Mesenchymal stem cell (in vitro differentiated cells and primary cell): ENCODE data around the gene PKHD1.

Experiments
- DNase-seq: peaks from one replicate; pipeline ENCODE4 v3.0.0-alpha.2; 2013
- H2AFZ ChIP-seq: one replicate; pipeline ENCODE4 v1.6.1; 2013; ENCODE audit warnings: low read depth, mild to moderate bottlenecking, control low read depth, inconsistent platforms, low read length, moderate library complexity
- H2AK5ac ChIP-seq: 2 replicates; pipeline ENCODE4 v1.6.1; 2013; ENCODE audit warnings: low read length, moderate library complexity, mild to moderate bottlenecking, inconsistent platforms; ENCODE audit not compliant: severe bottlenecking
- H2BK120ac ChIP-seq: one replicate; pipeline ENCODE4 v1.6.1; 2013; ENCODE audit warnings: low read depth, mild to moderate bottlenecking, inconsistent platforms, low read length, moderate library complexity
- H2BK12ac ChIP-seq, 2 experiments: one replicate each; pipeline ENCODE4 v1.6.1; 2013; ENCODE audit warnings: inconsistent platforms in 2 of 2, low read length in 2 of 2, mild to moderate bottlenecking in 2 of 2, moderate library complexity in 2 of 2, control low read depth in 1 of 2
- H2BK15ac ChIP-seq: one replicate; pipeline ENCODE4 v1.6.1; 2013; ENCODE audit warnings: mild to moderate bottlenecking, low read depth, inconsistent platforms; ENCODE audit not compliant: poor library complexity, severe bottlenecking
- H2BK5ac ChIP-seq: 2 replicates; pipeline ENCODE4 v1.6.1; 2013; ENCODE audit warnings: low read depth, mild to moderate bottlenecking, low read length, control low read depth, inconsistent platforms; ENCODE audit not compliant: poor library complexity, severe bottlenecking
- H3K14ac ChIP-seq, 2 experiments: one replicate each; pipeline ENCODE4 v1.6.1; 2013; ENCODE audit warnings: inconsistent platforms in 2 of 2, low read length in 2 of 2, control low read depth in 1 of 2, mild to moderate bottlenecking in 1 of 2, moderate library complexity in 1 of 2
- H3K18ac ChIP-seq, 2 experiments: one replicate each; pipeline ENCODE4 v1.6.1; 2013; ENCODE audit warnings: inconsistent platforms in 2 of 2, low read length in 2 of 2, control low read depth in 1 of 2, low read depth in 1 of 2, mild to moderate bottlenecking in 1 of 2
- H3K23ac ChIP-seq, 2 experiments: one replicate each; pipeline ENCODE4 v1.6.1; 2013; ENCODE audit warnings: inconsistent platforms in 2 of 2, low read length in 2 of 2, mild to moderate bottlenecking in 2 of 2, moderate library complexity in 2 of 2, control low read depth in 1 of 2
- H3K27ac ChIP-seq: 2 replicates; pipeline ENCODE4 v1.5.1; 2013; ENCODE audit warnings: mild to moderate bottlenecking, moderate library complexity, low read length, control low read depth, inconsistent platforms; ENCODE audit not compliant: poor library complexity, severe bottlenecking
- H3K27me3 ChIP-seq, 2 experiments: 2 replicates each; pipeline versions ENCODE4 v1.6.1 to v1.7.0; 2013; ENCODE audit warnings: low read length in 2 of 2, mild to moderate bottlenecking in 2 of 2, moderate library complexity in 2 of 2, control low read depth in 1 of 2, inconsistent platforms in 1 of 2; ENCODE audit not compliant: control insufficient read depth in 1 of 2, insufficient read depth in 1 of 2
- H3K36me3 ChIP-seq, 2 experiments: 2 replicates each; pipeline versions ENCODE4 v1.6.1 to v1.7.0; 2013; ENCODE audit warnings: low read length in 2 of 2, control low read depth in 1 of 2, inconsistent platforms in 1 of 2, low read depth in 1 of 2, mild to moderate bottlenecking in 1 of 2; ENCODE audit not compliant: insufficient read depth in 2 of 2, control insufficient read depth in 1 of 2
- H3K4ac ChIP-seq, 2 experiments: one replicate each; pipeline ENCODE4 v1.6.1; 2013; ENCODE audit warnings: inconsistent platforms in 2 of 2, low read length in 2 of 2, mild to moderate bottlenecking in 2 of 2, moderate library complexity in 2 of 2, control low read depth in 1 of 2, low read depth in 1 of 2
- H3K4me1 ChIP-seq: 2 replicates; pipeline ENCODE4 v1.6.1; 2013; ENCODE audit warnings: low read depth, low read length, control low read depth; ENCODE audit not compliant: control insufficient read depth, insufficient read depth
- H3K4me2 ChIP-seq: 2 replicates; pipeline ENCODE4 v1.6.1; 2013; ENCODE audit warnings: low read length, mild to moderate bottlenecking, inconsistent platforms; ENCODE audit not compliant: poor library complexity, severe bottlenecking
- H3K4me3 ChIP-seq, 2 experiments: 2 replicates each; pipeline versions ENCODE4 v1.5.1 to v1.7.0; 2013; ENCODE audit warnings: low read length in 2 of 2, mild to moderate bottlenecking in 2 of 2, control low read depth in 1 of 2, low read depth in 1 of 2; ENCODE audit not compliant: insufficient read depth in 1 of 2
- H3K79me1 ChIP-seq: replicated peaks from 2 replicates; pipeline ENCODE4 v1.6.1; 2013; ENCODE audit warnings: mild to moderate bottlenecking, control low read depth, low read length, inconsistent platforms; ENCODE audit not compliant: poor library complexity, severe bottlenecking
- H3K9ac ChIP-seq: 2 replicates; pipeline ENCODE4 v1.7.0; 2013; ENCODE audit warnings: mild to moderate bottlenecking, low read length, moderate library complexity
- H3K9me3 ChIP-seq: 2 replicates; pipeline ENCODE4 v1.7.0; 2013; ENCODE audit warnings: mild to moderate bottlenecking, low read length; ENCODE audit not compliant: control insufficient read depth
- H4K8ac ChIP-seq: one replicate; pipeline ENCODE4 v1.6.1; 2013; ENCODE audit warnings: inconsistent platforms, mild to moderate bottlenecking, low read length, moderate library complexity
- H4K91ac ChIP-seq: one replicate; pipeline ENCODE4 v1.6.1; 2013; ENCODE audit warnings: mild to moderate bottlenecking, low read length, inconsistent platforms
- WGBS: methylation state at CpG from one replicate; pipeline ENCODE4 v1.1.7; 2013; ENCODE audit warnings: mixed read lengths; 5-methylcytosine and 5-hydroxymethylcytosine counted together

The PKHD1 gene

GRCh38 chr6:51842804-51843378, 244.5 kb downstream of the PKHD1 start:
- no peak overlapping the region for H3K14ac ChIP-seq
- WGBS = 88% methylated on average over 7 of the region's 8 CpGs
- no peak overlapping the region for H2BK15ac ChIP-seq
- no peak overlapping the region for H3K18ac ChIP-seq
- no peak for DNase-seq
- H4K8ac ChIP-seq = no peak overlapping the region
- no peak overlapping the region for H3K4ac ChIP-seq
- no peak overlapping the region for H3K4me3 ChIP-seq
- no peak overlapping the region for H2AFZ ChIP-seq
- no peak overlapping the region for H2AK5ac ChIP-seq
- no peak overlapping the region for H4K91ac ChIP-seq
- no peak overlapping the region for H2BK5ac ChIP-seq
- H3K79me1 ChIP-seq = no peaks in the 10 kb centered on the region
- H3K36me3 ChIP-seq = no peaks in the 10 kb centered on the region
- H3K9me3 ChIP-seq = no peaks in the 10 kb centered on the region
- H3K23ac ChIP-seq = no peak overlapping the region
- H3K9ac ChIP-seq = no peak overlapping the region
- H2BK12ac ChIP-seq = no peak overlapping the region
- H3K4me1 ChIP-seq = no peaks in the 10 kb centered on the region
- H3K27ac ChIP-seq = no peak overlapping the region
- no peak overlapping the region for H2BK120ac ChIP-seq
- H3K27me3 ChIP-seq = no peaks in the 10 kb centered on the region
- no peak overlapping the region for H3K4me2 ChIP-seq

GRCh38 chr6:51842061-51842803, 245.2 kb downstream of the PKHD1 start:
- no peak overlapping the region for H2AK5ac ChIP-seq
- no peak for DNase-seq
- no peak overlapping the region for H2AFZ ChIP-seq
- H2BK120ac ChIP-seq = no peak overlapping the region
- no peak overlapping the region for H3K4me2 ChIP-seq
- H3K27ac ChIP-seq = no peak overlapping the region
- no peaks in the 10 kb centered on the region for H3K4me1 ChIP-seq
- H3K23ac ChIP-seq = no peak overlapping the region
- H3K9me3 ChIP-seq = no peaks in the 10 kb centered on the region
- WGBS = 63% methylated on average over 9 of the region's 11 CpGs
- no peaks in the 10 kb centered on the region for H3K79me1 ChIP-seq
- no peak overlapping the region for H2BK15ac ChIP-seq
- H3K4me3 ChIP-seq = no peak overlapping the region
- H3K18ac ChIP-seq = no peak overlapping the region
- H4K8ac ChIP-seq = no peak overlapping the region
- no peaks in the 10 kb centered on the region for H3K27me3 ChIP-seq
- H3K4ac ChIP-seq = no peak overlapping the region
- no peaks in the 10 kb centered on the region for H3K36me3 ChIP-seq
- no peak overlapping the region for H2BK5ac ChIP-seq
- H4K91ac ChIP-seq = no peak overlapping the region
- no peak overlapping the region for H3K14ac ChIP-seq
- no peak overlapping the region for H3K9ac ChIP-seq
- H2BK12ac ChIP-seq = no peak overlapping the region

- Histone ChIP-seq H3K4me3 (no peak overlapping the region), H2AK5ac (no peak overlapping the region), H3K18ac (no peak overlapping the region), H3K4me2 (no peak overlapping the region), H3K4ac (no peak overlapping the region), H4K8ac (no peak overlapping the region), H3K9me3 (no peaks in the 10 kb centered on the region), H3K23ac (no peak overlapping the region), H2BK5ac (no peak overlapping the region), H2AFZ (no peak overlapping the region), H3K79me1 (no peaks in the 10 kb centered on the region), H4K91ac (no peak overlapping the region), H3K9ac (no peak overlapping the region), H2BK12ac (no peak overlapping the region), H3K27ac (no peak overlapping the region), H3K27me3 (no peaks in the 10 kb centered on the region), H2BK15ac (no peak overlapping the region), H3K36me3 (no peaks in the 10 kb centered on the region), H3K4me1 (no peaks in the 10 kb centered on the region), H2BK120ac (no peak overlapping the region), H3K14ac (no peak overlapping the region)
- whole genome bisulfite sequencing = 74% methylated on average over 2 of the region's 2 CpGs
- no peak for DNase-seq
Measured at GRCh38 chr6:51841626-51842025, 245.8 kb downstream of the PKHD1 start.

- Histone ChIP-seq H3K4me2 (no peak overlapping the region), H3K9me3 (no peaks in the 10 kb centered on the region), H3K4ac (no peak overlapping the region), H3K23ac (no peak overlapping the region), H2BK12ac (no peak overlapping the region), H2AFZ (no peak overlapping the region), H3K79me1 (no peaks in the 10 kb centered on the region), H2BK5ac (no peak overlapping the region), H2BK120ac (no peak overlapping the region), H2AK5ac (no peak overlapping the region), H3K18ac (no peak overlapping the region), H4K91ac (no peak overlapping the region), H3K4me1 (no peaks in the 10 kb centered on the region), H3K4me3 (no peak overlapping the region), H3K27me3 (no peaks in the 10 kb centered on the region), H3K9ac (no peak overlapping the region), H3K27ac (no peak overlapping the region), H2BK15ac (no peak overlapping the region), H3K36me3 (no peaks in the 10 kb centered on the region), H3K14ac (no peak overlapping the region), H4K8ac (no peak overlapping the region)
- WGBS = 8% methylated on average over 2 of the region's 4 CpGs
- DNase-seq = no peak
Measured at GRCh38 chr6:51839726-51840374, 247.6 kb downstream of the PKHD1 start.
